WTC11 (cell line): ENCODE measurements around the gene ZNF358. TPM values are rescaled to one million over a fixed set of nuclear protein-coding genes. Genes with fewer than 3 reads are reported as not detected.

Experiments used
- ATAC-seq: fragments of 200-7000 bp; cut with Tn5 transposase; 2 replicates; pipeline ENCODE4 v1.10.0; 2021; ENCODE audit warnings: mild to moderate bottlenecking, moderate library complexity
- CTCF ChIA-PET: fragments of 300-600 bp; sonication (Branson Sonifier 250); formaldehyde crosslinking; loops from one replicate; lab custom pipeline; 2021; ENCODE audit warnings: antibody characterized with exemption; lab: Charles Lee
- POLR2A ChIA-PET: fragments of 350-600 bp; sonication (Branson Sonifier 250); formaldehyde crosslinking; loops from one replicate; lab custom pipeline; 2021; ENCODE audit warnings: antibody characterized with exemption; lab: Charles Lee
- DNase-seq: peaks from one replicate; pipeline ENCODE4 v3.0.0; 2021; ENCODE audit warnings: low spot score
- H3K27ac Mint-ChIP-seq: 2 replicates; pipeline ENCODE4 v1.8.0; 2021; ENCODE audit warnings: mixed read lengths
- H3K27me3 Mint-ChIP-seq: 2 replicates; pipeline ENCODE4 v1.8.0; 2021; ENCODE audit warnings: low read depth, mild to moderate bottlenecking, moderate library complexity, mixed read lengths
- H3K36me3 Mint-ChIP-seq: 2 replicates; pipeline ENCODE4 v1.8.0; 2021; ENCODE audit warnings: mixed read lengths
- H3K4me1 Mint-ChIP-seq: 2 replicates; pipeline ENCODE4 v1.8.0; 2022; ENCODE audit warnings: mixed read lengths
- H3K4me3 Mint-ChIP-seq: 2 replicates; pipeline ENCODE4 v1.8.0; 2021; ENCODE audit warnings: mild to moderate bottlenecking, moderate library complexity, mixed read lengths
- H3K9me3 Mint-ChIP-seq: 2 replicates; pipeline ENCODE4 v1.8.0; 2021; ENCODE audit warnings: mixed read lengths
- ARID4B ChIP-seq: sonication (generic); formaldehyde crosslinking; IDR thresholded peaks from 2 replicates; pipeline ENCODE4 v1.8.0; 2023; ENCODE audit warnings: missing genetic modification reagents, mild to moderate bottlenecking, borderline replicate concordance
- ATF2 ChIP-seq: sonication (generic); formaldehyde crosslinking; IDR thresholded peaks from 2 replicates; pipeline ENCODE4 v1.8.1; 2022; ENCODE audit warnings: low read depth, missing genetic modification reagents, borderline replicate concordance
- ATF6 ChIP-seq: sonication (generic); formaldehyde crosslinking; IDR thresholded peaks from 2 replicates; pipeline ENCODE4 v1.8.1; 2023; ENCODE audit warnings: mild to moderate bottlenecking, missing genetic modification reagents
- CREM ChIP-seq: sonication (generic); formaldehyde crosslinking; IDR thresholded peaks from 2 replicates; pipeline ENCODE4 v1.8.1; 2022; ENCODE audit warnings: mild to moderate bottlenecking, missing genetic modification reagents, moderate library complexity
- ESRRA ChIP-seq: sonication (generic); formaldehyde crosslinking; IDR thresholded peaks from 2 replicates; pipeline ENCODE4 v1.8.1; 2022; ENCODE audit warnings: mild to moderate bottlenecking, missing genetic modification reagents, borderline replicate concordance
- ETV6 ChIP-seq: sonication (generic); formaldehyde crosslinking; IDR thresholded peaks from 2 replicates; pipeline ENCODE4 v1.8.1; 2022; ENCODE audit warnings: mild to moderate bottlenecking, missing genetic modification reagents
- HMGA2 ChIP-seq: fragments of 250-450 bp; sonication (Bioruptor Pico); IDR thresholded peaks from 2 replicates; pipeline ENCODE4 v1.4.0; 2021; ENCODE audit warnings: mild to moderate bottlenecking, moderate library complexity
- HMGXB4 ChIP-seq: sonication (generic); formaldehyde crosslinking; IDR thresholded peaks from 2 replicates; pipeline ENCODE4 v1.8.1; 2023; ENCODE audit warnings: mild to moderate bottlenecking, moderate library complexity, missing genetic modification reagents
- IRF2 ChIP-seq: sonication (generic); formaldehyde crosslinking; IDR thresholded peaks from 2 replicates; pipeline ENCODE4 v1.8.0; 2022; ENCODE audit warnings: low read depth, missing genetic modification reagents, borderline replicate concordance
- JUN ChIP-seq: sonication (generic); formaldehyde crosslinking; IDR thresholded peaks from 2 replicates; pipeline ENCODE4 v1.8.0; 2023; ENCODE audit warnings: mild to moderate bottlenecking, missing genetic modification reagents
- NFYB ChIP-seq: sonication (generic); formaldehyde crosslinking; conservative IDR thresholded peaks from 2 replicates; pipeline ENCODE4 v1.8.0; 2022; ENCODE audit warnings: low read depth, missing genetic modification reagents
- NR1H2 ChIP-seq: sonication (generic); formaldehyde crosslinking; IDR thresholded peaks from 2 replicates; pipeline ENCODE4 v1.9.0; 2021; ENCODE audit warnings: mild to moderate bottlenecking, moderate library complexity, missing genetic modification reagents
- SMAD4 ChIP-seq: sonication (generic); formaldehyde crosslinking; IDR thresholded peaks from 2 replicates; pipeline ENCODE4 v1.8.0; 2022; ENCODE audit warnings: mild to moderate bottlenecking, missing genetic modification reagents
- SOX15 ChIP-seq: fragments of 250-450 bp; sonication (Bioruptor Pico); IDR thresholded peaks from 2 replicates; pipeline ENCODE4 v1.9.0; 2021; ENCODE audit warnings: mild to moderate bottlenecking
- SP1 ChIP-seq: sonication (generic); formaldehyde crosslinking; conservative IDR thresholded peaks from 2 replicates; pipeline ENCODE4 v1.8.1; 2022; ENCODE audit warnings: missing genetic modification reagents
- STAT6 ChIP-seq: sonication (generic); formaldehyde crosslinking; conservative IDR thresholded peaks from 2 replicates; pipeline ENCODE4 v1.8.1; 2023; ENCODE audit warnings: mild to moderate bottlenecking, low read depth, missing genetic modification reagents, moderate library complexity
- TCF7 ChIP-seq: sonication (generic); formaldehyde crosslinking; IDR thresholded peaks from 2 replicates; pipeline ENCODE4 v1.8.0; 2022; ENCODE audit warnings: mild to moderate bottlenecking, low read depth, missing genetic modification reagents, moderate library complexity
- ZMAT4 ChIP-seq: fragments of 250-450 bp; sonication (Bioruptor Pico); IDR thresholded peaks from 2 replicates; pipeline ENCODE4 v1.9.0; 2021; ENCODE audit warnings: mild to moderate bottlenecking
- ZNF219 ChIP-seq: sonication (generic); formaldehyde crosslinking; IDR thresholded peaks from 2 replicates; pipeline ENCODE4 v1.8.0; 2023; ENCODE audit warnings: missing genetic modification reagents, mild to moderate bottlenecking, borderline replicate concordance
- ZNF263 ChIP-seq: sonication (generic); formaldehyde crosslinking; IDR thresholded peaks from 2 replicates; pipeline ENCODE4 v1.8.1; 2022; ENCODE audit warnings: low read depth, mild to moderate bottlenecking, moderate library complexity, missing genetic modification reagents
- total RNA-seq: library from RNA; stranded (reverse); gene quantifications from 3 replicates; pipeline ENCODE4 v1.2.3, GENCODE V29; 2021

The ZNF358 gene
- total RNA-seq, 1 experiment from 2014 or later, result 37.5 TPM

GRCh38 chr19:7561325-7561724 is 45.4 kb downstream of the ZNF358 start (continued):
- TF ChIP-seq ZNF263 (CRISPR knock-in tag) (no peak), HMGA2 (no peak), JUN (CRISPR knock-in tag) (no peak), ESRRA (CRISPR knock-in tag) (no peak)
- TF ChIP-seq, all 79 proteins: peak for 0

GRCh38 chr19:7562646-7563393 is 46.9 kb downstream of the ZNF358 start:
- POLR2A ChIA-PET, result no interaction called here
- DNase-seq (peak; percentile 47), ATAC-seq (no peak)
- no peak overlapping the region for H3K27ac Mint-ChIP-seq
- H3K36me3 Mint-ChIP-seq, result peaks cover 14% of the 10 kb centered on the region
- 0 out of 2 replicates have a peak, but pooled peaks cover 5% of the 10 kb centered on the region for H3K9me3 Mint-ChIP-seq
- no peaks in the 10 kb centered on the region; the same call in 1 of the 2 replicates for H3K27me3 Mint-ChIP-seq
- H3K4me1 Mint-ChIP-seq, result no peaks in the 10 kb centered on the region
- CTCF ChIA-PET, result no interaction called here
- no peak overlapping the region for H3K4me3 Mint-ChIP-seq
- peak; percentile 95 for TF ChIP-seq ATF2
- TF ChIP-seq NR1H2, result peak; percentile 98
- TF ChIP-seq IRF2 (CRISPR knock-in tag), result peak; percentile 93; the same call in 1 of the 2 replicates
- TF ChIP-seq NFYB, result peak; percentile 70
- TF ChIP-seq JUN (CRISPR knock-in tag), result peak; percentile 100
- peak; percentile 98 for TF ChIP-seq SMAD4 (CRISPR knock-in tag)
- TF ChIP-seq TCF7, result peak; percentile 99
- no peak for TF ChIP-seq ZMAT4 (CRISPR knock-in tag)
- peak; percentile 99 for TF ChIP-seq ZNF219 (CRISPR knock-in tag)
- TF ChIP-seq ATF6, result peak; percentile 96
- peak; percentile 99 for TF ChIP-seq ETV6 (CRISPR knock-in tag)
- no peak for TF ChIP-seq HMGXB4 (CRISPR knock-in tag)
- TF ChIP-seq SP1 (CRISPR knock-in tag), result peak; percentile 75; the same call in 1 of the 2 replicates
- peak; percentile 91; the same call in 1 of the 2 replicates for TF ChIP-seq STAT6 (CRISPR knock-in tag)
- TF ChIP-seq SOX15, result no peak
- peak; percentile 98 for TF ChIP-seq ESRRA (CRISPR knock-in tag)
- TF ChIP-seq ARID4B (CRISPR knock-in tag), result peak; percentile 99
- TF ChIP-seq CREM (CRISPR knock-in tag), result peak; percentile 91
